ENCODE results near the gene CPNE5. TPM values are rescaled to one million over a fixed set of nuclear protein-coding genes. Genes with fewer than 3 reads are reported as not detected.

The CPNE5 gene
- total RNA-seq, 2 donors from 2014 or later = 5.2 to 5.4 TPM

DNA sequence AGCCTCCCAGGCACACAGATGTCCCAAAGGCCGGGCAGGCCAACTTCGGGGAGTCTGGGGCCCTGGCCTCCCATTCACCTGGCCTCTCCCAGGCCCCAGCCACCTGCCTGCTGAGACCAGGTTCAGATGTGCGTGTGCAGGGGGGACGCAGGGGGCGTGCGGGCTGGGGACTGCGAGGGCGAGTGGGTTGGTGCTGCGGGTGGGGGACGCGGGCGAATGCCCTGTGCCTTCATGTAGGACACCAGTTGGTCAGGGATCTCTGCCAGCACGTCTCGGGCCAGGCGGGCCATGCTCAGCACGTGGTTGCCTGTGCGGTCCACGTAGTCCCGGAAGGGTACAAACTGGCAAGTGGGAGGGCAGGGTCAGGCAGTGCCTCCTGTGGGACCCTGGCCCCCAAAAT is 97.1 kb downstream of the CPNE5 start:
- DNase-seq (ENCODE audit: low spot score) = no peak
- intact Hi-C loops (cut with DNase I) = no loop called here

DNA sequence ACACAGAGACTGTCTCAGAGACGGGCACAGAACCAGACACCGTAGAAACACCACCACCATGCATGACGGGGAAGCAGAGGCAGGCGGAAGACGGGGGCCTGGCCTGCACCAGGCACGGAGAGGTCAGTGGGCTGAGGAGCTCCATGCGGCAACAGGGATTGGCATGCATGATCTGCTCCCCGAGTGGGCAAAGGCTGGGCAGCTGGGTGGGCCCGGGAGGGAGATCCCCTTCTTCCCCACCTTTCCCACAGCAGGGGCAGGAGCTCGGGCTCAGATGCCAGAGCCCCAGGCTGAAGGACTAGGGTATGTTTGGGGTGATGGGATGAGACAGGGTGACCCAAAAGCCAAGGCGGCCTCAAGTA is 98.4 kb downstream of the CPNE5 start:
- no peak for DNase-seq (ENCODE audit: low spot score)
- intact Hi-C loops (cut with DNase I) = no loop called here

DNA sequence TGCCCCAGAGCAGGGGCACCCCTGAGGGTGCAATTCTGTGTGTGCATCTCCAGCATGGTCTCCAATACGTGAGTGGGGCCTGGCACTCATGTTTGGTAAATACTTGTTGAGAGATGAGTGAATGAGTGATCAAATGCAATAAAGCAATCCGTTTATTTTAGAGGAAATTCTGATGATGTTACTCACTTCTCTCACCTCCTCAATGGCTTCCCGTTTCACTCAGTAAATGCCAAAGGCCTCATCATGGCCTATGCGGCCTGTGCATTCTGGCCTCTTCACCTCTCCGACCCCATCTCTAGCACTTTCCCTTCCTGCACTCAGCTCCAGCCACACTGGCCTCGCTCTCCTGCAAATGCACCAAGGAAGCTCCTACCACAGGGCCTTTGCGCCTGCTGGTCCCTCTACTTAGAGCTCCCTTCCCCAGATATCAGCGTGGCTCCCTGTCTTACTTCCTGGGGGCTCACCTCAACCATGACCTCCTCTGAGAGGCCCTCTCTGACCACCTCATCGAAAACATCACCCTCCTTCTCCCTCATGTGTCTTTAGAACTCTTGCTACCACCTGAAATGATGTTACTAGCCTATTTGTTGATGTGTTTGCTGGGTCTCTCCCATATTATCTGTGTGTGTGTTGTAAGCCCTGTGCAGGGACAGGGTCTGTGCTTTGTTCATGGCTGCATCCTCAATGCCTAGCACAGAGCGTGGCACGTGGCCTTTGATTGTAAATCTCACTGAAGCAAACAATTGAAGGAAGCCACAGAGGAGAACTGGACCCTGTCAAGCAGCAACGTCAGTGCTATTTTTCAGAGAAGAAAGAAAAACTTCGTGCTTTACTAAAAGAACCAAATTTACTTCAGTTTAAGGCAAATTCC is 99.1 kb downstream of the CPNE5 start:
- no peak for DNase-seq (ENCODE audit: low spot score)
- intact Hi-C loops (cut with DNase I) = loop anchor here in 1 of 2 donors (10.0 kb wide), 1 partner anchor 115 kb away; no protein-coding TSS in a partner anchor

DNA sequence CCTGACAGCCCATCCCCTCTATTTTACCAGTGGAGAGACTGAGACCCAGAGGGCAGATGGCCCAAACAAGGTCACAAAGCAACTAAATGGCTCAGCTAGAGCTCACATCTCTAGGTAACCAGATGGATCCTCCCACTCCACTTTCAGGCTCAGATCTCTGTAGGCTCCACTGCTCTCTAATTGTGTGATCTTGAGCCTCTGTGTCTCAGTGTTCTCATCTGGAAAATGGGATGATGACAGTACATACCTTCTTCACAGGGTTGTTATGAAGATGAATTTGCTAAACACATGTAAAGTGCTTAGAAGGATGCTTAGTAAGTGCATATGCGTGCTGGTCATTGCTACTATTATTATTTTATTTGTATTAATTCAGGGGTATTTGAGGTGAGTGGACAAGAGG is 101.1 kb downstream of the CPNE5 start:
- intact Hi-C loops (cut with DNase I) = loop anchor here in 1 of 2 donors (10.0 kb wide), 1 partner anchor 113 kb away; no protein-coding TSS in a partner anchor
- no peak for DNase-seq (ENCODE audit: low spot score)

DNA sequence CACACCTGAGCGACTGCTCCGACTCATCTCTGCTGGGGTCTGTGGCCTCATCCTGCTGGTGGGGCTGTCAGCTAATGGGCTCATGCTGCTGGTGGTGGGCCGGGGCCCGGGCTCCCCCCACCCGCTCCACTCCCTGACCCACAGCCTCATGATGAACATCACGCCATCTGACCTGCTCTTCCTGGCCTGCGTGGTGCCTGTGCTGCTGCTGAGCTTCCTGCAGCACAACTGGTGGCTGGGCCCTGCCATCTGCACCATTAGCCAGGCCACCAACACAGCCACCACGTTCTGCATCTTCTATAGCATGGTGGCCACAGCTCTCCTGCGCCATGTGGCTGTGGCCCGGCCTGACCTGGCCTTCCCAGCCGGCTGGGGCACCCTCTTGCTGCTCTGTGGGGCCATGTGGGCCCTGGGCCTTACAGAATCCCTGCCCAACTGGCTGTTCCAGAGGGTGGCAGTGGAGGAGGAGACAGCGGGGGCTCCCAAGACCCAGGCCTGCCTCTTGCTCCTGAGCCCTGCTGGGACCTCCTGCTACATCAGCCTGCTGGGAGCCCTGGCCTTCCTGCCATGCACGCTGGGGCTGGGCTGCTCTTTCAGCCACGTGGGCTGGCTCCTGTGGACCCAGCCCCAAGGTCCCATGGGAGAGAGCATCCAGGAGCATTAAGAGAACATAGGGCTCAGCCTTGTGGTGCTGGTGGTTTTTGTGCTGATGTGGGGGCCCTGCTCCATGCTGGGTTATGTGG is 102.0 kb downstream of the CPNE5 start:
- DNase-seq (ENCODE audit: low spot score) = no peak
- intact Hi-C loops (cut with DNase I) = loop anchor here in 1 of 2 donors (10.0 kb wide), 1 partner anchor 112 kb away; no protein-coding TSS in a partner anchor

DNA sequence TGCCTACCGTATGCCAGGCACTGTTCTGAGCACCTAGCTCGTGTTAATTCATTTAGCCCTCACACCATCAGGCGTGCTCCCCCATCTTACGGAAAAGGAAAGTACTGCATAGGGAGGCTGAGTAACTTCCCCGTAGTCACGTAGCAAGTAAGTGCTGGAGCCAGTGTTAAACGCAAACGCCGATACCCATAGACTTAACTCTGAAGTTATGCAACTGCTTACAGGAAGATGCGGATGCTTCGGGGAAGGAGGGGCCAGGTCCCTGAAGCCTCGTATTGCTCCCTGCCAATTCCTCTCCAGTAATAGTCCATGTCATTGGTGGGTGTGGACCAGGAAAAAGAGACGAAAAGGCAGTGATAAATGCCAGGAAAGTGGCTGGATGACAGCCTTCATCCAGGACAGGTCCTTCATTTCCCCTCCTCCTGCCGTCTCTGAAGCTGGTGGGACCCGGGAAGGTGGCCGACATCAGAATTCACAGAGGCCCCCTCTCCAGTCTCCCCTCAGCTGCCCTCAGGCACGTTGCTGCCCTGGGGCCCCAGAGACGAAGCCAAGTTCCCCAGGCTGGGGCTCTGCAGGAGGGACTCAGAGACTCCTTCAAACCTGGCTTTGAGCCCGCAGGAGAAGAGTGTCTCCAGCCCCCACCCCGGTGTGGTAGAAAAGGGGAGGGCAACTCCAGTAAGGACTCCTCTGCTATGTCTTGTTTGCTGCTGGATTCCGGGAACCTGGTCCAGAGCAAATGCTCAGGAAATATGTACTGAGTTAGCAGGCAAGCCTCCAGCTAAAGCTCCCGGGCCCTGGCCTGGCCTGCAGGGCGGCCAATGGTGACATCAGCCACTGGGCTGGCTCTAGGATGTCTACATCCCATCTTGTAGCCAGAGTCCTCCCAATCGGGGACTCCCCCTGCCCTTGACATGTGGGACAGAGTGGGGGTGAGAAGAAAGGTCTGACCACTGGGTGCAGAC is 103.9 kb downstream of the CPNE5 start:
- intact Hi-C loops (cut with DNase I) = loop anchor here in 1 of 2 donors (10.0 kb wide), 1 partner anchor 111 kb away; no protein-coding TSS in a partner anchor
- peak; percentile 95 for DNase-seq (ENCODE audit: low spot score)

DNA sequence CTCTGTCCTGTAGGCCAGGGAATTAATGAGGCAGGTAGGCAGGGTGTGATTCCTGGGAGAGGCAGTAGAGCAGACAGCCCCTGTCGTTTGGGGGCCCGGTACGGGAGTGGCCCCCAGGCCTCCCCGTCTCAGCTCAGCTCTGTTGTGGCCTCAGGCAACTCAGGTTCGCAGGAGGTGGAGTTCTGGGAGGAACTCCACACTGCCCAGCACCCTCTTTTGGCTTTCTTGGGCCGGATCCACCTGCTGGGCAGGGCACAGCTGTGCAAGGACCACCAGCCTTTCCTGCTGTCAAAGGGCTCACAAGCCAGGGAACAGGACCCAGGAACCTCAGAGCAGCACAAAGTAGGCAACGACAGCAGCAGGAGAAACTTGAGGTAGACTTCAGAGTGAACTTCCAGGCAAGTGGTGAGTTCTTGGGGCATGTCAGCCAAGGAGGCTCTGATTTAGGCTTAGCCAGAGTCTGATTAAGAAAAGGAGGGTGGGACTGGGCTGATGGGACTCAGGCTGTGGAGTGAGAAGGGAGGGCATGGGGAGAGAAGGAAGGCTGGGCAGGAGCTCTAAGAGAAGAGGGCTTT is 104.7 kb downstream of the CPNE5 start:
- no peak for DNase-seq (ENCODE audit: low spot score)
- intact Hi-C loops (cut with DNase I) = loop anchor here in 1 of 2 donors (10.0 kb wide), 1 partner anchor 110 kb away; no protein-coding TSS in a partner anchor

DNA sequence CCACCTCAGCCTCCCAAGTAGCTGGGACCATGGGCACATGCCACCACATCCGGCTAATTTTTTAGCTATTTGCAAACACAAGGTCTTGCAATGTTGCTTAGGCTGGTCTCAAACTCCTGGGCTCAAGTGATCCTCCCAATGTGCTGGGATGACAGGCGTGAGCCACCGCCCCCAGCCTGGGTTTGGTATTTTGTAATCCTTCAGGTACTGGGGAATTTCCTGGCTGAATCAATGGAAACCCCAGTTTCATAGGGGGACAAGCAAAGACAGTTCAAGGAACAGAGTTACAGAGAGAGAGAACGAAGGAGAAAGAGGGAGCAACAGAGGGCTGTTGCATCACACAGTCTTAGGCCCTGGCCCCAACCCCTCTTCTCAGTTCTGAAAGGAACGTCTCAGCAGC is 105.9 kb downstream of the CPNE5 start:
- intact Hi-C loops (cut with DNase I) = loop anchor here in 1 of 2 donors (10.0 kb wide), 1 partner anchor 108 kb away; no protein-coding TSS in a partner anchor

DNA sequence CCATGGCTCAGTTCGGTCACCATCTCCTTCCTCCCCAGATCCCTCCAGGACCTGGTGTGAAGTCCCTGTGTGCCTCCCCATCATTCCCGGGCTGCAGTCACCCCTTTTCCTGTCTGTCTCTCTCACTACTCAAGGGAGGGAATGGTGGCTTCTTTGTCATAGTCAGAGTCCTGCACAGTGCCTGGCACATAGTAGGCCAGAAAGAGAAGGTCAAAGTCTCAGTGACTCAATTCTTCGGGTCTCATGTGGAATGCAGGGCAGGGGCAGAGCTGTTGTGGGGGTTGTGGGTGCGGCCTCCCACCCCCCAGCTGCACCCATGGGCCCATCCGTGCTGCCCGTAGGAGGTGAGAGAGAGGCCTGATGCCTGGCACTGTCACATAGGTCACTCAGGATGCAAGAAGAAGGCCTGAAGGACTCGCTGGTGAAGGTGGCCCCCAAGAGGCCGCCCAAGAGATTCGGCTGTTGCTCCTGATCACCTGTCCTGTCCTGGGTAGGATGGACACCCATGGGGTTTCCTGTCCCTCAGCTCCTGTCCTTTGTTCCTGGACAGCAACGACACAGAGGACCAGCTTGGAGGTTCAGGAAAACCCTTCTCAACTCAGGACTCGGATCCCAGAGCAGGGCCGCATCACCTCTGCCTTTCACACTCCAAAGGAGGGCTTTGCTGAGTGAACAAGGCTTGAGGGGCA is 107.5 kb downstream of the CPNE5 start:
- DNase-seq (ENCODE audit: low spot score) = peak; percentile 57
- intact Hi-C loops (cut with DNase I) = loop anchor here in 1 of 2 donors (10.0 kb wide), 1 partner anchor 107 kb away; no protein-coding TSS in a partner anchor

More for the DNA sequence above, 105.9 kb downstream of the CPNE5 start:
- no peak for DNase-seq (ENCODE audit: low spot score)

DNA sequence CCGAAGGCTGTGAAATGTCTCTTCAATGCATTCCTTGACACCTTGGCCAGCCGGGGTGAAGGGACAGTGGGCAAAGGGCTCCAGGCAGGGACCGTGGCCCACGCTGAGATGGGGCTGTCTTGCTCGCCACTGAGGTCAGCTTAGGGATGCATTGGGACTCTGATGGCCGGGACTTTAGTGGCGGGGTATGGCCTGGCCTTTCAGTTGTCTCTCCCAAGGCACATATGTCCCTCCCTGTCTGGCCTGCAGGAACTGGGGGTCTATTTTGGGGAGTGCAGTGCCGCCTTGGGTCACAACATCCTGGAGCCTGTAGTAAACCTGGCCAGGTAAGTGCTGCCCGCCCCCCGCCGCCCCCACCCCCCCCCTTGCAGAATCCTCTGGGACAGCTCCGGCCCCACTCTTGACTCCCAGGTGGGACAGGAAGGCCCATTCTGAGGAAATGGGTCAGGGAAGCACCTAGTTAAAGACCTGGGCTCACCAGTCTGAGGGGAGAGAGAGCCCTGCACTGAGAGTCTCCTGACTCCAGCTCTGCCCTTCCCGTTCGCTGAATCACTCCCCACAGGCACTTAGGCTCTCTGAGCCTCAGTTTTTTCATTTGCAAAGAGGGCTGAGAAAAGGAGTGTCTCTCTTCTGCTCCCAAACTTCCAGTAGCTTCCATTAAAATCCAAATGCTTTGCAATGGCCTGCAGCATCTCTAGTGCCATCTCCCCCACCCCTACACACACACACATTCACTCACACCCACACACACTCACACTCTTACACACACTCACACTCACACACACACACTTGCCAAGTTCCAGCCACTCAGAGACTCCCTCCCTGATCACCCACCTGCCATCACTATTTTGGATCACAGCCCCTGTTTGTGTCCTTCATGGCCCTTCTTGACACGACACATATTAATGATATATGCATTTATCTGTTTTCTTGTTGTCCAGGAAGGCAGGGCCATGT is 108.5 kb downstream of the CPNE5 start:
- intact Hi-C loops (cut with DNase I) = loop anchor here in 1 of 2 donors (10.0 kb wide), 1 partner anchor 106 kb away; no protein-coding TSS in a partner anchor
- DNase-seq (ENCODE audit: low spot score) = peak; percentile 66

DNA sequence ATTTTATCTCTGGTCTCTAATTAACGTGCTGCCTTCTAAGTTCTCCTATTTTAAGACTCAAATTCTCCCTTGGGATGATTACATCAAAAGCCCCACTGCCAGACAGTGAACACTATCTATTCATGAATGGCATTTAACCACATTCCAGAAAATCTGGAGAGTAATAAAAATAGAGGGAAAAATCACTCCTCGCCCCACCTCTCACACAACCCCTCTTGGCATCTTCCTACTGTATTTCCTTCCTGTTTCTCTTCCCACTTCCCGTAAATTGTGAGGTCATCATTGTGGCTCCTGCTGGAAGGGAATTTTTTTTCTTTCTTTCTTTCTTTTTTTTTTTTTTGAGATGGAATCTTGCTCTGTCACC is 110.1 kb downstream of the CPNE5 start:
- intact Hi-C loops (cut with DNase I) = loop anchor here in 1 of 2 donors (2.0 to 5.0 kb wide), 2 partner anchors 47 to 110 kb away; no protein-coding TSS in a partner anchor
- no peak for DNase-seq (ENCODE audit: low spot score)

DNA sequence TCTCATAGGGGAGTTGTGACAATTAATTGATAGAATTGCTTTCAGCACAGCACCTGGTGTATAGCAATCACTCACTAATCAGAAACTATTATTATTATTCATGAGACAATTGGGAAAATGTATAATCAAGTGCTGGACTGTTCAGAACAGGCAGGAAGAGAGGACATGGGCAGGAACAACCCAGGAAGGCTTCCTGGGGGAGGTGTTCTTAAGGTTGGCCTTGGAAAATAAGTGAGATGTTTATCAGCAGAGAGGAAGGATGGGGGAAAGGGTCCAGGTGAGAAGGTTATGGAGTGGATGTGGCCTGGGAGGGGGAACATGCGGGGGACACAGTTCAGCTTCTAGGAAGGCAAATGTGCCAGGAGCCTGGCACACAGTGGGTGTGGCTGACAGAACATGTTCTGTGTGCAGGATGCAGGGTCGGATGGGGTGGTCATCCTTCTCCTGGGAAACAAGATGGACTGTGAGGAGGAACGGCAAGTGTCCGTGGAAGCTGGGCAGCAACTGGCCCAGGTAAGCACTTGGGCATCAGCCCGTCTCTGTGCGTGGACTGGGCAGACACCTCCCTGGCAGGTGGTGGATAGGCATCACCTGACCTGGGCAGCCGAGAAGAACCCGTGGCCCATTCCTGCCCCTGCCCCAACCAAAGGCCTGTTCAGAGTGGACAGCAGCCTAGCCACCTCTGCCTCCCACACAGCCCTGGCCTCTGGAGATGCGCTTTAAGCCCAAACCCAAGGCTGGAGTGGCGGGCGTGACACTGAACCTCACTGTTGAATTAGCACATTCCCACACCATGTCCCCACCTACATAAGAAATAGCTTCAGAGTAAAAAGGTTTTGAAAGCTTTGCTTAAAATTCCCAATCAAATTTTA is 110.7 kb downstream of the CPNE5 start:
- DNase-seq (ENCODE audit: low spot score) = peak; percentile 78
- intact Hi-C loops (cut with DNase I) = loop anchor here in 1 of 2 donors (2.0 to 5.0 kb wide), 2 partner anchors 46 to 110 kb away; no protein-coding TSS in a partner anchor

DNA sequence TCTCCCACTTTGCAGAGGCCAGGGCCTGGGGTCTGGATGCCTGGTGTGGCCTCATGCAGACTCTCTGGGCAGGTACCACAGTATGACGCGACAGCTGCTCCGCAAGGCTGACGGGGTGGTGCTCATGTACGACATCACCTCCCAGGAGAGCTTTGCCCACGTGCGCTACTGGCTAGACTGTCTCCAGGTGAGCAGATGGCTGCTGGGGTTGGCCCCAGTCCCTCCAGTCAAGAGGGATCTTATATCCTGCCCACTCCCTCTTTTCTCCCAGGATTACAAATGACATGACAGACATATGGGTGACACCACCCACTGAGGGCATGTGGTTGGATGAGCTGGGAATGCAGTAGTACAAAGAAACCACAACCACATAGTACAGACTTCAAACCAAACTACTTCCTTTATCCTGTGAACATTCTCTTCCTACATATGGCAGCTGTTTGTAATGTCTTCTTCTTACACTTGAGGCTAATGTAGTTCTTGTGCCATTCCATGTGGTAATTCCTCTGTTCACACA is 111.7 kb downstream of the CPNE5 start:
- intact Hi-C loops (cut with DNase I) = loop anchor here in 1 of 2 donors (2.0 to 5.0 kb wide), 2 partner anchors 45 to 109 kb away; no protein-coding TSS in a partner anchor

DNA sequence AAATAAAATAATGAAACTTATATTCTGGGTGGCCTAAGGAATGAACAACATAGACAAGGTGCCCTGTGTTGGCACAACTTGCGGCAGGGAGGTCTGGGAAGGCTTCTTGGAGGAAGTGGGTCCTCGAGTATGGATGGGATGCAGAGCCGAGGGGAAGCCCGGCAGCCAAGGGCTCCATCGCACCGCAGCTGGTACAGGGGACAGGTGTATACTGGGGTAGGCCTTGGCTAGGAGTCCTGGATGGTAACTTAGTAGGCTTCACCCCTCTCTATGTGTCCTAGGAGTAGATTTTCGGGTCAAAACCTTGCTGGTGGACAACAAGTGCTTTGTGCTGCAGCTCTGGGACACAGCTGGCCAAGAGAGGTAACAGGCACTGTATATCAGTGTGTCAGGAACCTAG is 113.7 kb downstream of the CPNE5 start:
- intact Hi-C loops (cut with DNase I) = loop anchor here in 1 of 2 donors (5.0 kb wide), 1 partner anchor 43 kb away; no protein-coding TSS in a partner anchor
- no peak for DNase-seq (ENCODE audit: low spot score)

More for the DNA sequence above, 111.7 kb downstream of the CPNE5 start:
- no peak for DNase-seq (ENCODE audit: low spot score)

All from posterior vena cava (tissue), 2 donors.